Measurements from ENCODE around the gene MGMT. TPM values are rescaled to one million over a fixed set of nuclear protein-coding genes. Genes with fewer than 3 reads are reported as not detected.

MGMT gene
- total and polyA plus RNA-seq, 2 donors (not counting 3 experiments of a cell fraction or from before 2014, with no cell fraction given) = 15.0 to 15.2 TPM

GRCh38 chr10:129637846-129638245 lies 170.8 kb downstream of the MGMT start:
- CTCF ChIA-PET = no interaction called here
- H3K9me3 ChIP-seq (replicated peaks; ENCODE audit: control insufficient read depth, insufficient read depth, low read length) = no peaks in the 10 kb centered on the region
- intact Hi-C loops (cut with micrococcal nuclease) (no loop called here), dilution Hi-C loops (cut with MboI; ENCODE audit: extremely low pct_ligation_motif_present, low sequenced_read_pairs) (no loop called here)
- H3K36me3 ChIP-seq (ENCODE audit: control insufficient read depth in 2 of 2, extremely low read depth in 1 of 2, insufficient read depth in 2 of 2, low read length in 2 of 2) = no peaks in the 10 kb centered on the region
- no peak overlapping the region for H3K9ac ChIP-seq (replicated peaks; ENCODE audit: extremely low read depth, insufficient read depth, low read length)
- H3K27ac ChIP-seq (ENCODE audit: insufficient read depth, low read depth, low read length) = no peak overlapping the region
- no peaks in the 10 kb centered on the region for H3K9me1 ChIP-seq (replicated peaks; ENCODE audit: control insufficient read depth, extremely low read depth, insufficient read depth, low read length)
- no peaks in the 10 kb centered on the region for H3K27me3 ChIP-seq (ENCODE audit: control insufficient read depth in 2 of 2, insufficient read depth in 2 of 2, low read length in 2 of 2)
- H3K4me2 ChIP-seq (ENCODE audit: insufficient read depth, low read length) = no peak overlapping the region
- H3K79me2 ChIP-seq (ENCODE audit: control insufficient read depth, insufficient read depth, low read length) = no peaks in the 10 kb centered on the region
- POLR2A ChIA-PET = no interaction called here
- no peak for DNase-seq (ENCODE audit: low read depth, low spot score)
- TF ChIP-seq GATA2 (IDR thresholded peaks at IDR 0.05; ENCODE audit: insufficient read depth, insufficient read length, low read depth, low read length) = no peak
- no peak for TF ChIP-seq FOS (IDR thresholded peaks at IDR 0.05; ENCODE audit: borderline replicate concordance, insufficient read depth, low read length)
- TF ChIP-seq JUN (IDR thresholded peaks at IDR 0.05; ENCODE audit: borderline replicate concordance, insufficient read depth, insufficient read length, low read depth) = no peak
- TF ChIP-seq POLR2AphosphoS5 (IDR thresholded peaks at IDR 0.05; ENCODE audit: insufficient read depth, low read depth, low read length) = no peak
- TF ChIP-seq, protein P1, sequence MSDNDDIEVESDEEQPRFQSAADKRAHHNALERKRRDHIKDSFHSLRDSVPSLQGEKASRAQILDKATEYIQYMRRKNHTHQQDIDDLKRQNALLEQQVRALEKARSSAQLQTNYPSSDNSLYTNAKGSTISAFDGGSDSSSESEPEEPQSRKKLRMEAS (IDR thresholded peaks at IDR 0.05; ENCODE audit: insufficient read depth, insufficient read length) = no peak
- TF ChIP-seq EZH2 (IDR thresholded peaks at IDR 0.05; ENCODE audit: borderline replicate concordance, low read depth, low read length, severe bottlenecking) = no peak
- TF ChIP-seq, protein P2, sequence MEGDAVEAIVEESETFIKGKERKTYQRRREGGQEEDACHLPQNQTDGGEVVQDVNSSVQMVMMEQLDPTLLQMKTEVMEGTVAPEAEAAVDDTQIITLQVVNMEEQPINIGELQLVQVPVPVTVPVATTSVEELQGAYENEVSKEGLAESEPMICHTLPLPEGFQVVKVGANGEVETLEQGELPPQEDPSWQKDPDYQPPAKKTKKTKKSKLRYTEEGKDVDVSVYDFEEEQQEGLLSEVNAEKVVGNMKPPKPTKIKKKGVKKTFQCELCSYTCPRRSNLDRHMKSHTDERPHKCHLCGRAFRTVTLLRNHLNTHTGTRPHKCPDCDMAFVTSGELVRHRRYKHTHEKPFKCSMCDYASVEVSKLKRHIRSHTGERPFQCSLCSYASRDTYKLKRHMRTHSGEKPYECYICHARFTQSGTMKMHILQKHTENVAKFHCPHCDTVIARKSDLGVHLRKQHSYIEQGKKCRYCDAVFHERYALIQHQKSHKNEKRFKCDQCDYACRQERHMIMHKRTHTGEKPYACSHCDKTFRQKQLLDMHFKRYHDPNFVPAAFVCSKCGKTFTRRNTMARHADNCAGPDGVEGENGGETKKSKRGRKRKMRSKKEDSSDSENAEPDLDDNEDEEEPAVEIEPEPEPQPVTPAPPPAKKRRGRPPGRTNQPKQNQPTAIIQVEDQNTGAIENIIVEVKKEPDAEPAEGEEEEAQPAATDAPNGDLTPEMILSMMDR (IDR thresholded peaks at IDR 0.05; ENCODE audit: extremely low read depth in 1 of 2, insufficient read depth in 1 of 2, low read depth in 1 of 2, low read length in 2 of 2) = no peak
- no peak for TF ChIP-seq MYC (IDR thresholded peaks at IDR 0.05; ENCODE audit: low read depth, low read length)
- no peaks in the 10 kb centered on the region for H4K20me1 ChIP-seq (replicated peaks; ENCODE audit: control insufficient read depth, extremely low read depth, insufficient read depth, low read length)
- no TSS peak for BruUV-seq (replicated peaks)
- no peak overlapping the region for H2AFZ ChIP-seq (ENCODE audit: low read depth, low read length)
- no peak overlapping the region for H3K4me3 ChIP-seq (replicated peaks in 1 of 3; ENCODE audit: insufficient read depth in 1 of 3, low read depth in 1 of 3, low read length in 3 of 3)
- FAIRE-seq = no peak
- no peaks in the 10 kb centered on the region for H3K4me1 ChIP-seq (ENCODE audit: control insufficient read depth, extremely low read depth, insufficient read depth, low read length)
